ES-I3 (cell line): ENCODE results near the gene MCF2L.

ENCODE experiments used
- H3K36me3 ChIP-seq: 2 replicates; pipeline ENCODE4 v1.6.1; 2013; ENCODE audit warnings: mild to moderate bottlenecking, low read length, control low read depth, moderate library complexity; ENCODE audit not compliant: insufficient read depth
- H3K4me1 ChIP-seq: 2 replicates; pipeline ENCODE4 v1.6.1; 2013; ENCODE audit warnings: mild to moderate bottlenecking, control low read depth, low read length; ENCODE audit not compliant: insufficient read depth
- H3K9ac ChIP-seq: 2 replicates; pipeline ENCODE4 v1.6.1; 2013; ENCODE audit warnings: low read depth, mild to moderate bottlenecking, low read length, moderate library complexity
- H3K9me3 ChIP-seq: 2 replicates; pipeline ENCODE4 v1.6.1; 2013; ENCODE audit warnings: mild to moderate bottlenecking, low read length, moderate library complexity; ENCODE audit not compliant: control insufficient read depth, insufficient read depth

The MCF2L gene

DNA sequence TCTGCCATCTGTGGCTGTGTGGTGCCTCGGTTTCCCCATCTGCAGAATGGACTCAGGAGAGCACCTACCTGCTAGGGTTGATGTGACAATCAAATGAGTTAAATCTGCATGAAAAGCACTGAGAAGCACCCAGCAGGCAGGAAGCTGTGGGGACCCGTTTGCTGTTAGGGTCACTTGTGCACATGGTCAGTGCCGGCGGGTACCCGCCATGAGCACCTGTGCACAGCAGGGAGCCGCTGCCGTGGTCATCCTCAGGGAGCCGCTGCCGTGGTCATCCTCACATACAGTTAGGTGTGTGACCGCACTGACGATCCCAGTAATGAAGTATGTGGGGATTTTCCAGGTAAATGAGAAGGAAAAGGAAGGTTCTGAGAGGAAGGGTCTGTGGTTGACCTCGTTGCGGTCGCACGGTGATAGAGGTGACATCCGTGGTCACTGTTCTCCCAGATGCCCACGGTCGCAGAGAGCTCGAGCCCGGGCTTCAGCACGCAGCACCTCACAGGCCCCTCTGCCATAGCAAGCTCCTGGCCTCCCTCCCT is 6.5 kb downstream of the MCF2L start:
- no peaks in the 10 kb centered on the region for H3K4me1 ChIP-seq
- no peak overlapping the region for H3K9ac ChIP-seq
- no peaks in the 10 kb centered on the region; the same call in 1 of the 2 replicates for H3K9me3 ChIP-seq
- H3K36me3 ChIP-seq = no peaks in the 10 kb centered on the region

GRCh38 chr13:112976526-112976925 is 7.5 kb downstream of the MCF2L start:
- Histone ChIP-seq H3K4me1 (no peaks in the 10 kb centered on the region), H3K9ac (no peak overlapping the region)

GRCh38 chr13:112977091-112977490 is 8.1 kb downstream of the MCF2L start:
- Histone ChIP-seq H3K9me3 (no peaks in the 10 kb centered on the region), H3K4me1 (no peaks in the 10 kb centered on the region), H3K36me3 (no peaks in the 10 kb centered on the region), H3K9ac (no peak overlapping the region)

More at GRCh38 chr13:112976526-112976925, 7.5 kb downstream of the MCF2L start:
- Histone ChIP-seq H3K9me3 (no peaks in the 10 kb centered on the region), H3K36me3 (no peaks in the 10 kb centered on the region)

GRCh38 chr13:112977525-112977924 is 8.5 kb downstream of the MCF2L start:
- Histone ChIP-seq H3K9me3 (no peaks in the 10 kb centered on the region), H3K4me1 (no peaks in the 10 kb centered on the region), H3K36me3 (no peaks in the 10 kb centered on the region), H3K9ac (no peak overlapping the region)

- Histone ChIP-seq H3K9me3 (no peaks in the 10 kb centered on the region), H3K9ac (no peak overlapping the region), H3K36me3 (no peaks in the 10 kb centered on the region), H3K4me1 (no peaks in the 10 kb centered on the region)
These were observed 9.8 kb downstream of the MCF2L start for GRCh38 chr13:112978561-112979405.

GRCh38 chr13:112979406-112979902 is 10.4 kb downstream of the MCF2L start:
- H3K9ac ChIP-seq = no peak overlapping the region
- H3K4me1 ChIP-seq = no peaks in the 10 kb centered on the region
- no peaks in the 10 kb centered on the region for H3K9me3 ChIP-seq
- no peaks in the 10 kb centered on the region for H3K36me3 ChIP-seq

DNA sequence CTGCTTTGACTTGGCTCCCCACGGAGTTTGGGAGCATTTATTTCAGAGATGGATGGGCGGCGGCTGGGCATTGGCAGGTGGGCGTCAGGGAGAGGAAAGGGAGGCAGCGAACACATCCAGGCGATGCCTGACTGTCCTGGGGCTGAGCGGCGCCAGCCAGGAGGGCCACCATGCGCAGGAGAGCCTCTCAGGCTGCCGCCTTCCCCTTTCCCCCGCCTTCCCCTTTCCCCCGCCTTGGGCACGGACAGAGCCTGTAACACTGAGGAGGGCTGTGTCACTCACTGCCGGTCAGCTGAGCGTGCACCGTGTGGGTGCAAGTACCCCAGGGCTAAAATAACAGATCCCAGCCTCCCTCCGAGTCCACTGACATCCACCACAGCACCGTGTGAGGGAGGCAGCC is 11.4 kb downstream of the MCF2L start:
- Histone ChIP-seq H3K36me3 (no peaks in the 10 kb centered on the region), H3K9me3 (no peaks in the 10 kb centered on the region), H3K4me1 (no peaks in the 10 kb centered on the region)

GRCh38 chr13:112981451-112981850 is 12.4 kb downstream of the MCF2L start:
- Histone ChIP-seq H3K9ac (no peak overlapping the region), H3K9me3 (no peaks in the 10 kb centered on the region), H3K36me3 (no peaks in the 10 kb centered on the region), H3K4me1 (no peaks in the 10 kb centered on the region)

More for the DNA sequence above, 11.4 kb downstream of the MCF2L start:
- no peak overlapping the region for H3K9ac ChIP-seq

GRCh38 chr13:112982281-112983041 is 13.4 kb downstream of the MCF2L start:
- Histone ChIP-seq H3K9ac (no peak overlapping the region), H3K9me3 (no peaks in the 10 kb centered on the region), H3K4me1 (no peaks in the 10 kb centered on the region), H3K36me3 (no peaks in the 10 kb centered on the region)

- Histone ChIP-seq H3K36me3 (no peaks in the 10 kb centered on the region), H3K4me1 (no peaks in the 10 kb centered on the region), H3K9ac (no peak overlapping the region), H3K9me3 (no peaks in the 10 kb centered on the region)
These were observed 14.0 kb downstream of the MCF2L start for GRCh38 chr13:112983042-112983305.

DNA sequence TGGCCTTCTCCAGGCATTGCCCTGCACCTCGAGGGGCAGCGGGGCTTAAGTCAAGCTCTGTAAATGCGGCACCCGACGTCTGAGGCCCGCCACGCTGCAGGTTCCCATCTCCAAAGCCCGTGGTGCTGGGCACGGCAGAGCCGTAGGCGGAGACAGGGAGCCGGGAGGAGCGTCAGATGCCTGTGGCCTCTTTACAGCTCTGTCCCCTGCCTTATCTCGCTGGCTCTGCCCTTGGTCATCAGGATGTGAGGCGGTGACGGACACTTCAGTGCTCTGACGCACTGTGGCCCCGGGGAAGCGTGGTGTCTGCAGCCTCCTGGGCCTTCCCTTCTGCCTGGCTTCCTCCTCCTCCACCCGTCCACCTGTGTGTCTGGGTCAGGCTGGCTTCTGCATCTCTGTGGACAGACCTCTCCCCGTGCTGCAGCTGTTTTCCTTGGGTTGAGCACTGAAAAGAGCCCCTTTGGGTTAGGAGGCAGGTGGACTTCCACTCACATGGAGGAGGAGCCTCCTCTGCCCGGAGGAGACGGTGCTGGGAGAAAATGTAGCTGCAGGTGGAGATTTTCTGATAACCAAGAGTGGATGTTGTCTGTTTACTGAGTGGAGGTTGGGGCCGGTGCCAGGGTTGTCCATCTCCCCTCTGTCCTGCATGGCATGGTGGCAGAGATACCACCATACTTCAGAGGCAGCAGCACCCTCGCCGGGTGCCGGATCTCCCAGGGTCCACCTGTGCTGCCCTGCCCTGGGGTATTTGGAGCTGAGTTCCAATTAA is 14.6 kb downstream of the MCF2L start:
- H3K36me3 ChIP-seq = no peaks in the 10 kb centered on the region
- H3K9ac ChIP-seq = no peak overlapping the region
- no peaks in the 10 kb centered on the region for H3K9me3 ChIP-seq
- H3K4me1 ChIP-seq = no peaks in the 10 kb centered on the region

GRCh38 chr13:112984501-112984900 is 15.5 kb downstream of the MCF2L start:
- no peaks in the 10 kb centered on the region for H3K36me3 ChIP-seq
- H3K9ac ChIP-seq = no peak overlapping the region
- H3K9me3 ChIP-seq = no peaks in the 10 kb centered on the region
- no peaks in the 10 kb centered on the region for H3K4me1 ChIP-seq

GRCh38 chr13:112984954-112985802 is 16.2 kb downstream of the MCF2L start:
- Histone ChIP-seq H3K9ac (no peak overlapping the region), H3K4me1 (no peaks in the 10 kb centered on the region), H3K9me3 (no peaks in the 10 kb centered on the region), H3K36me3 (no peaks in the 10 kb centered on the region)
